H1 (cell line): Measurements from ENCODE around the gene LINC01488. TPM values are rescaled to one million over a fixed set of nuclear protein-coding genes. Genes with fewer than 3 reads are reported as not detected.

Source experiments
- CTCF ChIA-PET: fragments of 300-600 bp; sonication (Branson Sonifier 250); formaldehyde crosslinking; loops from one replicate; lab custom pipeline; 2021; ENCODE audit not compliant: partially characterized antibody; lab: Charles Lee
- POLR2A ChIA-PET: fragments of 300-600 bp; sonication (Branson Sonifier 250); formaldehyde crosslinking; loops from one replicate; lab custom pipeline; 2021; ENCODE audit warnings: inconsistent platforms; ENCODE audit not compliant: partially characterized antibody; lab: Charles Lee
- DNase-seq, 2 experiments: peaks; one replicate each; pipeline versions ENCODE4 v3.0.0 to v3.0.0-alpha.2; 2010 to 2022; ENCODE audit warnings: low spot score in 2 of 2, low read depth in 1 of 2, mixed read lengths in 1 of 2
- FAIRE-seq: peaks from 2 replicates; lab custom pipeline; 2011; peaks lifted over from hg19 to GRCh38; lab: Jason Lieb, UNC
- H2AFZ ChIP-seq: 2 replicates; pipeline ENCODE4 v1.8.1; 2012; ENCODE audit warnings: low read length, inconsistent platforms
- H2AK5ac ChIP-seq: 2 replicates; pipeline ENCODE4 v1.6.1; 2013; ENCODE audit warnings: low read depth, low read length
- H2BK120ac ChIP-seq: replicated peaks from 2 replicates; pipeline ENCODE3; 2013; ENCODE audit warnings: low read depth, low read length, inconsistent platforms
- H2BK12ac ChIP-seq: 2 replicates; pipeline ENCODE4 v1.6.1; 2013; ENCODE audit warnings: low read depth, low read length
- H2BK15ac ChIP-seq: 2 replicates; pipeline ENCODE4 v1.6.1; 2013; ENCODE audit warnings: low read length
- H2BK20ac ChIP-seq: 2 replicates; pipeline ENCODE4 v1.6.1; 2013; ENCODE audit warnings: low read length
- H2BK5ac ChIP-seq: 2 replicates; pipeline ENCODE4 v1.6.1; 2013; ENCODE audit warnings: low read depth, low read length
- H3K14ac ChIP-seq: 2 replicates; pipeline ENCODE4 v1.6.1; 2013; ENCODE audit warnings: inconsistent platforms; ENCODE audit not compliant: insufficient read length
- H3K18ac ChIP-seq: 2 replicates; pipeline ENCODE4 v1.6.1; 2013; ENCODE audit warnings: low read length; ENCODE audit errors: extremely low read depth
- H3K23ac ChIP-seq: 2 replicates; pipeline ENCODE4 v1.6.1; 2013; ENCODE audit warnings: inconsistent platforms; ENCODE audit not compliant: insufficient read length
- H3K23me2 ChIP-seq: 2 replicates; pipeline ENCODE4 v1.6.1; 2013; ENCODE audit warnings: low read depth, low read length
- H3K27ac ChIP-seq: 2 replicates; pipeline ENCODE4 v1.6.1; 2011; ENCODE audit warnings: low read depth, low read length, inconsistent platforms
- H3K27me3 ChIP-seq, 4 experiments: replicated peaks in 1 of 4; 1 replicate in 1 of 4; 2 replicates in 3 of 4; pipeline versions ENCODE4 v1.6.1 to v1.8.1; 2011 to 2013; ENCODE audit warnings: low read length in 3 of 4, mild to moderate bottlenecking in 3 of 4, inconsistent platforms in 2 of 4, mixed read lengths in 2 of 4, moderate library complexity in 1 of 4; ENCODE audit not compliant: control insufficient read depth in 3 of 4, insufficient read depth in 3 of 4; ENCODE audit errors: extremely low read depth in 1 of 4
- H3K36me3 ChIP-seq, 4 experiments: 2 replicates each; pipeline versions ENCODE4 v1.6.1 to v1.8.1; 2011 to 2013; ENCODE audit warnings: mild to moderate bottlenecking in 4 of 4, low read length in 3 of 4, moderate library complexity in 2 of 4, control low read depth in 1 of 4, inconsistent platforms in 1 of 4; ENCODE audit not compliant: insufficient read depth in 4 of 4, control insufficient read depth in 2 of 4
- H3K4ac ChIP-seq: replicated peaks from 2 replicates; pipeline ENCODE3; 2013; ENCODE audit warnings: low read length, low read depth, mixed read lengths, inconsistent platforms; ENCODE audit not compliant: insufficient read length
- H3K4me1 ChIP-seq, 4 experiments: replicated peaks in 1 of 4; 1 replicate in 1 of 4; 2 replicates in 3 of 4; pipeline versions ENCODE4 v1.6.1 to v1.8.1; 2011 to 2013; ENCODE audit warnings: low read length in 3 of 4, inconsistent platforms in 2 of 4, mixed read lengths in 1 of 4; ENCODE audit not compliant: insufficient read depth in 4 of 4, control insufficient read depth in 3 of 4
- H3K4me2 ChIP-seq, 2 experiments: 2 replicates each; pipeline versions ENCODE4 v1.6.1 to v1.8.1; 2011 to 2013; ENCODE audit warnings: low read depth in 2 of 2, low read length in 2 of 2, control low read depth in 1 of 2, inconsistent platforms in 1 of 2, mild to moderate bottlenecking in 1 of 2; ENCODE audit not compliant: insufficient read depth in 1 of 2
- H3K4me3 ChIP-seq, 4 experiments: fragments of 200-600, 300-600 bp in 1 of 4; sonication (generic), shearing (Covaris generic), sonication (Bioruptor Twin) in 1 of 4; 2 replicates each; pipeline versions ENCODE4 v1.5.1 to v1.8.1; 2011 to 2016; ENCODE audit warnings: low read length in 4 of 4, low read depth in 3 of 4, control low read depth in 2 of 4, inconsistent platforms in 2 of 4, mild to moderate bottlenecking in 2 of 4, mixed read lengths in 1 of 4, moderate library complexity in 1 of 4; ENCODE audit not compliant: insufficient read depth in 2 of 4; ENCODE audit errors: extremely low read depth in 1 of 4
- H3K56ac ChIP-seq: replicated peaks from 2 replicates; pipeline ENCODE3; 2013; ENCODE audit warnings: low read depth, mild to moderate bottlenecking, mixed read lengths, low read length, inconsistent platforms; ENCODE audit not compliant: insufficient read length
- H3K79me1 ChIP-seq: 2 replicates; pipeline ENCODE4 v1.6.1; 2013; ENCODE audit warnings: low read depth, low read length, control low read depth
- H3K79me2 ChIP-seq, 2 experiments: 2 replicates each; pipeline versions ENCODE4 v1.6.1 to v1.8.1; 2012 to 2013; ENCODE audit warnings: low read length in 2 of 2, mild to moderate bottlenecking in 2 of 2, inconsistent platforms in 1 of 2; ENCODE audit not compliant: insufficient read depth in 2 of 2, control insufficient read depth in 1 of 2
- H3K9ac ChIP-seq, 4 experiments: replicated peaks in 1 of 4; 1 replicate in 1 of 4; 2 replicates in 3 of 4; pipeline versions ENCODE4 v1.6.1 to v1.8.1; 2011 to 2013; ENCODE audit warnings: low read depth in 3 of 4, low read length in 3 of 4, control low read depth in 2 of 4, mild to moderate bottlenecking in 2 of 4, moderate library complexity in 2 of 4, inconsistent platforms in 1 of 4; ENCODE audit errors: extremely low read depth in 1 of 4
- H3K9me3 ChIP-seq, 2 experiments: 2 replicates each; pipeline versions ENCODE4 v1.6.1 to v1.8.1; 2012 to 2013; ENCODE audit warnings: mild to moderate bottlenecking in 2 of 2, moderate library complexity in 2 of 2, control low read depth in 1 of 2, inconsistent platforms in 1 of 2, low read depth in 1 of 2, low read length in 1 of 2, mixed read lengths in 1 of 2; ENCODE audit not compliant: insufficient read depth in 2 of 2
- H4K20me1 ChIP-seq, 2 experiments: replicated peaks in 1 of 2; 2 replicates each; pipeline versions ENCODE3 to v1.8.1; 2011 to 2013; ENCODE audit warnings: inconsistent platforms in 2 of 2, low read length in 2 of 2, mild to moderate bottlenecking in 1 of 2; ENCODE audit not compliant: insufficient read depth in 2 of 2, control insufficient read depth in 1 of 2
- H4K5ac ChIP-seq: 2 replicates; pipeline ENCODE4 v1.6.1; 2013; ENCODE audit warnings: low read length, low read depth, mixed read lengths, inconsistent platforms; ENCODE audit not compliant: insufficient read length
- H4K8ac ChIP-seq: 2 replicates; pipeline ENCODE4 v1.8.0; 2013; ENCODE audit warnings: mild to moderate bottlenecking, moderate library complexity, low read length, inconsistent platforms; ENCODE audit not compliant: insufficient read depth; ENCODE audit errors: extremely low read depth
- H4K91ac ChIP-seq: replicated peaks from 2 replicates; pipeline ENCODE3; 2013; ENCODE audit warnings: low read length, mixed read lengths, inconsistent platforms; ENCODE audit not compliant: insufficient read length
- WGBS, 2 experiments: shearing (Covaris generic) in 1 of 2; methylation state at CpG; one replicate each; pipeline versions ENCODE4 v1.1.6 to v1.1.7; 2013 to 2015; ENCODE audit warnings: low lambda C conversion rate in 2 of 2, mixed read lengths in 2 of 2, inconsistent platforms in 1 of 2, low coverage in 1 of 2, missing lambda C conversion rate in 1 of 2; ENCODE audit not compliant: insufficient replicate concordance in 2 of 2, insufficient coverage in 1 of 2, insufficient read length in 1 of 2; ENCODE audit errors: extremely low coverage in 1 of 2, missing lambda C conversion rate in 1 of 2; 5-methylcytosine and 5-hydroxymethylcytosine counted together
- polyA plus RNA-seq, 7 experiments: library from polyadenylated mRNA; depleted of rRNA in 3 of 7; stranded (reverse) in 5 of 7; unstranded in 2 of 7; fragments of >200 nt in 5 of 7; fragments of 200-250 nt in 2 of 7; gene quantifications; 1 replicate in 5 of 7; 2 replicates in 1 of 7; 4 replicates in 1 of 7; pipeline versions ENCODE4 v1.2.1 to v1.2.3, GENCODE V29; 2011 to 2013; ENCODE audit warnings: missing spikeins in 2 of 7, mixed read lengths in 2 of 7
- total RNA-seq: library from RNA; stranded (reverse); fragmentation: NEBNext Ultra II Directional; extraction: Animal tissue kit (Norgen Biotek cat#: 25700); gene quantifications from 2 replicates; pipeline ENCODE4 v1.2.1, GENCODE V29; 2021

LINC01488 gene
- total and polyA plus RNA-seq, 2 of the 8 experiments (the other 6 are each of a cell fraction or from before 2014, with no cell fraction given): not detected

- no peak overlapping the region for H3K4me2 ChIP-seq
- H3K27ac ChIP-seq: no peak overlapping the region
- WGBS, 2 experiments: 93% methylated on average over 5 of the region's 5 CpGs; no CpG with 5 or more reads in 1 of the 2 experiments
- H4K20me1 ChIP-seq: no peaks in the 10 kb centered on the region
- H3K4me3 ChIP-seq: no peak overlapping the region
- H3K27me3 ChIP-seq: peaks cover 0 to 21% (median 12%) of the 10 kb centered on the region in 4 experiments; a peak in 5 of 7 replicates
- H3K23ac ChIP-seq: no peak overlapping the region
- H3K18ac ChIP-seq: no peak overlapping the region
- no peaks in the 10 kb centered on the region for H3K79me2 ChIP-seq
- H3K9ac ChIP-seq: no peak overlapping the region
- no peak overlapping the region for H2BK120ac ChIP-seq
- no peak overlapping the region; the same call in 1 of the 2 replicates for H2BK12ac ChIP-seq
- no peaks in the 10 kb centered on the region for H3K79me1 ChIP-seq
- H3K36me3 ChIP-seq: no peaks in the 10 kb centered on the region
- no peak for DNase-seq
- H2BK20ac ChIP-seq: 0 out of 2 replicates have a peak overlapping the region, but pooled peaks have one; percentile 18
- H3K9me3 ChIP-seq: peaks cover 4 to 5% of the 10 kb centered on the region in 2 experiments; a peak in 1 of 4 replicates
- no peaks in the 10 kb centered on the region for H3K23me2 ChIP-seq
- H2BK15ac ChIP-seq: 0 out of 2 replicates have a peak overlapping the region, but pooled peaks have one; percentile 4
- no peak overlapping the region for H4K91ac ChIP-seq
- no peak overlapping the region for H4K5ac ChIP-seq
- peaks cover 0 to 29% (median 18%) of the 10 kb centered on the region in 4 experiments; a peak in 6 of 7 replicates for H3K4me1 ChIP-seq
- H3K56ac ChIP-seq: no peak overlapping the region
- POLR2A ChIA-PET: interaction anchor here (0.6 to 1.3 kb wide), 2 partner anchors 81 to 165 kb away, joined by 3 to 6 read pairs; no protein-coding TSS in a partner anchor
- no peak overlapping the region for H2AFZ ChIP-seq
- no peak overlapping the region for H2BK5ac ChIP-seq
- H3K14ac ChIP-seq: no peak overlapping the region
- no peak overlapping the region for H2AK5ac ChIP-seq
- no peak for FAIRE-seq
- CTCF ChIA-PET: interaction anchor here (0.9 kb wide), 1 partner anchor 171 kb away, joined by 3 read pairs; no protein-coding TSS in a partner anchor
- no peak overlapping the region for H3K4ac ChIP-seq
- no peak overlapping the region; the same call in 1 of the 2 replicates for H4K8ac ChIP-seq
Measured at GRCh38 chr11:69473276-69473845, 8.1 kb upstream of the LINC01488 start.
